ENCODE data around the gene TSPAN3. TPM values are rescaled to one million over a fixed set of nuclear protein-coding genes. Genes with fewer than 3 reads are reported as not detected.

Gene TSPAN3
- total RNA-seq, 4 donors from 2014 or later: 330 to 637 (median 593) TPM

- Histone ChIP-seq H3K4me1 (no peaks in the 10 kb centered on the region), H3K36me3 (peaks cover 3 to 16% of the 10 kb centered on the region in 2 donors), H3K9me3 (no peaks in the 10 kb centered on the region), H3K27ac (no peak overlapping the region), H3K27me3 (no peaks in the 10 kb centered on the region), H3K4me3 (replicated peaks in 1 of 3) (no peak overlapping the region)
- intact Hi-C loops (cut with DNase I): no loop called here
- TF ChIP-seq POLR2A (IDR thresholded peaks at IDR 0.05): no peak
- TF ChIP-seq CTCF (IDR thresholded peaks at IDR 0.05): no peak
- DNase-seq: no peak
- 92% methylated on average over 10 of the region's 10 CpGs; no CpG with 5 or more reads in 1 of the 2 donors for WGBS, 2 donors
Observed at GRCh38 chr15:77038312-77039216, 32.3 kb downstream of the TSPAN3 start.

- H3K27me3 ChIP-seq: no peaks in the 10 kb centered on the region
- peaks cover 0 to 7% of the 10 kb centered on the region in 2 donors for H3K36me3 ChIP-seq
- TF ChIP-seq POLR2A (IDR thresholded peaks at IDR 0.05): no peak
- no peak for TF ChIP-seq CTCF (IDR thresholded peaks at IDR 0.05)
- no peak overlapping the region for H3K27ac ChIP-seq
- WGBS, 2 donors: 87 to 93% methylated on average over 4 to 7 of the region's 12 CpGs
- H3K4me1 ChIP-seq: no peaks in the 10 kb centered on the region
- intact Hi-C loops (cut with DNase I): no loop called here
- no peak for DNase-seq
- no peak overlapping the region for H3K4me3 ChIP-seq (replicated peaks in 1 of 3)
- no peaks in the 10 kb centered on the region for H3K9me3 ChIP-seq
Observed at GRCh38 chr15:77037388-77038209, 33.3 kb downstream of the TSPAN3 start.

- Histone ChIP-seq H3K36me3 (peaks cover 0 to 7% of the 10 kb centered on the region in 2 donors), H3K9me3 (no peaks in the 10 kb centered on the region), H3K27me3 (no peaks in the 10 kb centered on the region), H3K4me1 (no peaks in the 10 kb centered on the region), H3K27ac (no peak overlapping the region), H3K4me3 (replicated peaks in 1 of 3) (no peak overlapping the region)
- WGBS, 2 donors: 89 to 91% methylated on average over 21 to 22 of the region's 22 CpGs
- DNase-seq: no peak
- no peak for TF ChIP-seq POLR2A (IDR thresholded peaks at IDR 0.05)
- TF ChIP-seq CTCF (IDR thresholded peaks at IDR 0.05): no peak
- intact Hi-C loops (cut with DNase I): no loop called here
Observed at GRCh38 chr15:77036537-77037387, 34.1 kb downstream of the TSPAN3 start.

GRCh38 chr15:77035999-77036471 is 34.9 kb downstream of the TSPAN3 start:
- no peak for TF ChIP-seq CTCF (IDR thresholded peaks at IDR 0.05)
- no peak for TF ChIP-seq POLR2A (IDR thresholded peaks at IDR 0.05)
- intact Hi-C loops (cut with DNase I): no loop called here
- DNase-seq: no peak
- Histone ChIP-seq H3K27ac (no peak overlapping the region), H3K36me3 (peaks cover 0 to 7% of the 10 kb centered on the region in 2 donors), H3K9me3 (no peaks in the 10 kb centered on the region), H3K4me3 (replicated peaks in 1 of 3) (no peak overlapping the region), H3K27me3 (no peaks in the 10 kb centered on the region), H3K4me1 (no peaks in the 10 kb centered on the region)
- WGBS, 2 donors: 86 to 92% methylated on average over 6 of the region's 13 CpGs
